PC-3 (cell line): ENCODE measurements around the gene ADAM12. TPM values are rescaled to one million over a fixed set of nuclear protein-coding genes. Genes with fewer than 3 reads are reported as not detected.

Experiments
- ATAC-seq: fragments of 200-7000 bp; cut with Tn5 transposase; 2 replicates; pipeline ENCODE4 v1.9.1; 2020; ENCODE audit warnings: mild to moderate bottlenecking, moderate library complexity
- BruUV-seq: library from RNA; stranded (reverse); fragments of 400-500 nt; replicated peaks from 2 replicates; lab custom pipeline; 2021; lab: Mats Ljungman, UMichigan
- CTCF ChIA-PET: fragments of 300-600 bp; sonication (Branson Sonifier 250); formaldehyde crosslinking; loops from one replicate; lab custom pipeline; 2022; ENCODE audit warnings: antibody characterized with exemption; lab: Charles Lee
- POLR2A ChIA-PET: fragments of 300-600 bp; sonication (Branson Sonifier 250); formaldehyde crosslinking; loops from one replicate; lab custom pipeline; 2022; ENCODE audit warnings: antibody characterized with exemption; ENCODE audit not compliant: unreplicated experiment; lab: Charles Lee
- DNase-seq: peaks from one replicate; pipeline ENCODE4 v3.0.0-alpha.2; 2015
- H2AFZ ChIP-seq: fragments of 300-600 bp; sonication (generic); 2 replicates; pipeline ENCODE4 v1.6.0; 2016; ENCODE audit warnings: antibody characterized with exemption, low read length
- H3F3A ChIP-seq: fragments of 300-600 bp; sonication (generic); one replicate; pipeline ENCODE4 v1.6.0; 2017; ENCODE audit warnings: antibody characterized with exemption, low read length, control low read depth, mild to moderate bottlenecking; ENCODE audit not compliant: unreplicated experiment
- H3K27ac ChIP-seq: fragments of 300-600 bp; sonication (generic); 2 replicates; pipeline ENCODE4 v1.5.1; 2016; ENCODE audit warnings: mild to moderate bottlenecking, low read length
- H3K27me3 ChIP-seq: fragments of 300-600 bp; sonication (generic); 2 replicates; pipeline ENCODE4 v1.6.1; 2016; ENCODE audit warnings: low read length, mixed read lengths
- H3K36me3 ChIP-seq: fragments of 300-600 bp; sonication (generic); 2 replicates; pipeline ENCODE4 v1.6.1; 2016; ENCODE audit warnings: low read depth, mixed run types, low read length, mixed read lengths
- H3K4me1 ChIP-seq: fragments of 300-600 bp; sonication (generic); 2 replicates; pipeline ENCODE4 v1.5.1; 2016; ENCODE audit warnings: low read length; ENCODE audit not compliant: insufficient read depth
- H3K4me2 ChIP-seq: fragments of 300-600 bp; sonication (generic); 2 replicates; pipeline ENCODE4 v1.6.0; 2016; ENCODE audit warnings: low read length
- H3K4me3 ChIP-seq: fragments of 300-600 bp; sonication (generic); 2 replicates; pipeline ENCODE4 v1.5.1; 2016; ENCODE audit warnings: mild to moderate bottlenecking, low read length, mixed read lengths
- H3K79me2 ChIP-seq: fragments of 300-600 bp; sonication (generic); 2 replicates; pipeline ENCODE4 v1.6.1; 2017; ENCODE audit warnings: low read length, mixed read lengths
- H3K9ac ChIP-seq: fragments of 300-600 bp; sonication (generic); 2 replicates; pipeline ENCODE4 v1.6.0; 2016; ENCODE audit warnings: mild to moderate bottlenecking, low read length
- H3K9me2 ChIP-seq: fragments of 300-600 bp; sonication (generic); replicated peaks from 2 replicates; pipeline ENCODE4 v1.6.1; 2016; ENCODE audit warnings: mixed run types, low read length, mixed read lengths
- H3K9me3 ChIP-seq: fragments of 300-600 bp; sonication (generic); 2 replicates; pipeline ENCODE4 v1.6.1; 2016; ENCODE audit warnings: low read length, mixed read lengths
- H4K20me1 ChIP-seq: fragments of 300-600 bp; sonication (generic); 2 replicates; pipeline ENCODE4 v1.6.1; 2016; ENCODE audit warnings: low read length, mixed read lengths
- CTCF ChIP-seq: fragments of 300-600 bp; sonication (generic); conservative IDR thresholded peaks from 2 replicates; pipeline ENCODE4 v1.5.1; 2017; ENCODE audit warnings: antibody characterized with exemption, low read depth, mild to moderate bottlenecking, low read length
- EZH2 ChIP-seq: fragments of 300-600 bp; sonication (generic); IDR thresholded peaks from one replicate; pipeline ENCODE4 v1.6.1; 2017; ENCODE audit warnings: antibody characterized with exemption, mild to moderate bottlenecking, low read length; ENCODE audit not compliant: unreplicated experiment
- EZH2phosphoT487 ChIP-seq: fragments of 300-600 bp; sonication (generic); IDR thresholded peaks from 2 replicates; pipeline ENCODE4 v1.6.1; 2018; ENCODE audit warnings: mild to moderate bottlenecking, antibody characterized with exemption, low read length, borderline replicate concordance
- intact Hi-C: fragments of 100-400 bp; cut with micrococcal nuclease; formaldehyde crosslinking; loops from 2 replicates; pipeline ENCODE4 v1.9.0; 2023
- total RNA-seq: library from RNA; depleted of rRNA; stranded (reverse); fragments of >200 nt; gene quantifications from 2 replicates; pipeline ENCODE4 v1.2.3, GENCODE V29; 2014

ADAM12 gene
- total RNA-seq, 1 experiment from 2014 or later = 3.4 TPM

- TF ChIP-seq EZH2phosphoT487 = no peak
- TF ChIP-seq EZH2 = no peak
- no peak for TF ChIP-seq CTCF
- Histone ChIP-seq H3K4me3 (no peak overlapping the region), H3K36me3 (no peaks in the 10 kb centered on the region), H4K20me1 (no peaks in the 10 kb centered on the region), H3K27me3 (no peaks in the 10 kb centered on the region), H3K9me3 (no peaks in the 10 kb centered on the region), H3K4me2 (no peak overlapping the region), H3K79me2 (no peaks in the 10 kb centered on the region), H3K9ac (no peak overlapping the region), H3K4me1 (peaks cover 20% of the 10 kb centered on the region), H2AFZ (no peak overlapping the region), H3F3A (no peaks in the 10 kb centered on the region), H3K9me2 (no peaks in the 10 kb centered on the region), H3K27ac (no peak overlapping the region)
- ChIA-PET POLR2A (no interaction called here), CTCF (no interaction called here)
- DNase-seq = no peak
- no TSS peak for BruUV-seq
- intact Hi-C loops = no loop called here
- ATAC-seq = no peak
Measured at GRCh38 chr10:126130271-126130710, 258.0 kb downstream of the ADAM12 start.

DNA sequence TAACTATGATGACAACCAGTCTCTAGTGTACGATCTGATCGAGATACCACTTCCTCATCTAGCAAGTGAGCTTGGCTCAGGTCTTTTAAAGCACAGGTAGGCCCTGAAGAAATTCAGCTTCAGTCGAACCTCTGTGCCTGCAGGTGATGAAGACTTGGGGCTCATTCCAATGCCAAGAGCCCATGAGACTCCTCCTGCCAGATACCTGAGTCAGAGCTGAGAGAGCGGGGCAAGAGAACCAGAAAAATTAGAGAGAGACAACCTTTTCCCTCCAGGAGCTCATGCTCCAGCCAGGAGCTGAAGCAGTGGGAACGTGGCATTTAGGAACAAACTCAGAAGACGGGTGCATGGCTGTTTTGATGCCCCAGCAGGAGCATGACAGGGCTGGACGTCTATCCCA is 259.3 kb downstream of the ADAM12 start:
- CTCF ChIA-PET = interaction anchor here (0.6 kb wide), 1 partner anchor 9 kb away, joined by 3 read pairs; no protein-coding TSS in a partner anchor
- no peaks in the 10 kb centered on the region for H3F3A ChIP-seq
- no peaks in the 10 kb centered on the region for H3K9me3 ChIP-seq
- H3K4me2 ChIP-seq = no peak overlapping the region
- H2AFZ ChIP-seq = no peak overlapping the region
- H3K79me2 ChIP-seq = no peaks in the 10 kb centered on the region
- no peak overlapping the region for H3K9ac ChIP-seq
- TF ChIP-seq EZH2phosphoT487 (no peak), CTCF (no peak), EZH2 (no peak)
- DNase-seq = no peak
- no peak overlapping the region for H3K27ac ChIP-seq
- BruUV-seq = no TSS peak
- intact Hi-C loops = no loop called here
- no peaks in the 10 kb centered on the region for H3K36me3 ChIP-seq
- POLR2A ChIA-PET = no interaction called here
- H3K9me2 ChIP-seq = no peaks in the 10 kb centered on the region
- H3K27me3 ChIP-seq = no peaks in the 10 kb centered on the region
- no peaks in the 10 kb centered on the region for H4K20me1 ChIP-seq
- H3K4me3 ChIP-seq = no peak overlapping the region
- no peak for ATAC-seq
- H3K4me1 ChIP-seq = peaks cover 7% of the 10 kb centered on the region

- BruUV-seq = no TSS peak
- H3K4me3 ChIP-seq = no peak overlapping the region
- no peak overlapping the region for H2AFZ ChIP-seq
- ChIA-PET CTCF (no interaction called here), POLR2A (no interaction called here)
- H3K9ac ChIP-seq = no peak overlapping the region
- no peak for DNase-seq
- intact Hi-C loops = no loop called here
- H3K9me3 ChIP-seq = no peaks in the 10 kb centered on the region
- H3K4me2 ChIP-seq = no peak overlapping the region
- TF ChIP-seq EZH2 (no peak), EZH2phosphoT487 (no peak), CTCF (no peak)
- H3K36me3 ChIP-seq = no peaks in the 10 kb centered on the region
- no peaks in the 10 kb centered on the region for H3K79me2 ChIP-seq
- no peak overlapping the region for H3K27ac ChIP-seq
- no peaks in the 10 kb centered on the region for H4K20me1 ChIP-seq
- no peaks in the 10 kb centered on the region for H3K27me3 ChIP-seq
- H3K9me2 ChIP-seq = no peaks in the 10 kb centered on the region
- H3F3A ChIP-seq = no peaks in the 10 kb centered on the region
- ATAC-seq = no peak
- H3K4me1 ChIP-seq = peaks cover 3% of the 10 kb centered on the region; the same call in 1 of the 2 replicates
Measured at GRCh38 chr10:126128581-126128980, 259.7 kb downstream of the ADAM12 start.
